HL-60 (cell line): ENCODE data around the gene YY1.

Source experiments
- POLR2AphosphoS5 ChIP-seq: IDR thresholded peaks from 2 replicates; pipeline ENCODE4 v1.6.1; 2012; ENCODE audit warnings: low read depth
- TF ChIP-seq, protein P1 (sequence below): IDR thresholded peaks from one replicate; pipeline ENCODE4 v1.5.1; 2011; ENCODE audit warnings: low read length, control low read depth, inconsistent platforms; ENCODE audit not compliant: insufficient read depth

DNA sequence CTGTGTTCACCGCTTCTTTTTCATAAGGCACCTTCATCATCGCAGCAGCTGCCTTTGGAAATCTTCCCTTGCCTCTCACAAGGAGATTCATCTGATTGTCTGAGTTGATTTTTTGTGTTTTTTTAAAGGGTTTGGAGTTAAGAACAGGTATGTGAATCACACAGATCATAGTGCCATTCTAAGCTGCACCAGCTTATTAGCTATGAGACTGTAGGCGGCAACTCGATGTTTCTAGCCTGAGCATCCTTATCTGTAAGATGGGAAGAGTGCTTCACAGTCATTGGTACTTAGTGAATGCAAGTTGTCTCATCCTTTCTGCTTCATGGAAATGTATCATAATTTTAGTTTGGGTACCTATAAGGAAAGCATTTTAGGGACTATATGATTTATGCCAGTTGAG lies 35.3 kb downstream of the YY1 start:
- TF ChIP-seq, protein P1, sequence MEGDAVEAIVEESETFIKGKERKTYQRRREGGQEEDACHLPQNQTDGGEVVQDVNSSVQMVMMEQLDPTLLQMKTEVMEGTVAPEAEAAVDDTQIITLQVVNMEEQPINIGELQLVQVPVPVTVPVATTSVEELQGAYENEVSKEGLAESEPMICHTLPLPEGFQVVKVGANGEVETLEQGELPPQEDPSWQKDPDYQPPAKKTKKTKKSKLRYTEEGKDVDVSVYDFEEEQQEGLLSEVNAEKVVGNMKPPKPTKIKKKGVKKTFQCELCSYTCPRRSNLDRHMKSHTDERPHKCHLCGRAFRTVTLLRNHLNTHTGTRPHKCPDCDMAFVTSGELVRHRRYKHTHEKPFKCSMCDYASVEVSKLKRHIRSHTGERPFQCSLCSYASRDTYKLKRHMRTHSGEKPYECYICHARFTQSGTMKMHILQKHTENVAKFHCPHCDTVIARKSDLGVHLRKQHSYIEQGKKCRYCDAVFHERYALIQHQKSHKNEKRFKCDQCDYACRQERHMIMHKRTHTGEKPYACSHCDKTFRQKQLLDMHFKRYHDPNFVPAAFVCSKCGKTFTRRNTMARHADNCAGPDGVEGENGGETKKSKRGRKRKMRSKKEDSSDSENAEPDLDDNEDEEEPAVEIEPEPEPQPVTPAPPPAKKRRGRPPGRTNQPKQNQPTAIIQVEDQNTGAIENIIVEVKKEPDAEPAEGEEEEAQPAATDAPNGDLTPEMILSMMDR, result no peak
- no peak for TF ChIP-seq POLR2AphosphoS5
